ENCODE measurements around the gene SHROOM3.

The SHROOM3 gene

GRCh38 chr4:76674983-76675382, 240.0 kb downstream of the SHROOM3 start:
- DNase-seq, result no peak

- DNase-seq, result no peak
These were observed 242.7 kb downstream of the SHROOM3 start for GRCh38 chr4:76677571-76678326.

- DNase-seq, result no peak
These were observed 244.7 kb downstream of the SHROOM3 start for GRCh38 chr4:76679691-76680090.

- DNase-seq, result no peak
These were observed 245.9 kb downstream of the SHROOM3 start for GRCh38 chr4:76680952-76681351.

GRCh38 chr4:76681996-76682395, 247.0 kb downstream of the SHROOM3 start:
- no peak for DNase-seq

- no peak for DNase-seq
These were observed 248.1 kb downstream of the SHROOM3 start for GRCh38 chr4:76683144-76683543.

- no peak for DNase-seq
These were observed 252.9 kb downstream of the SHROOM3 start for GRCh38 chr4:76687746-76688448.

- DNase-seq, result no peak
These were observed 253.7 kb downstream of the SHROOM3 start for GRCh38 chr4:76688619-76689144.

- no peak for DNase-seq
These were observed 254.3 kb downstream of the SHROOM3 start for GRCh38 chr4:76689145-76689817.

GRCh38 chr4:76690011-76690905, 255.2 kb downstream of the SHROOM3 start:
- no peak for DNase-seq

- no peak for DNase-seq
These were observed 255.9 kb downstream of the SHROOM3 start for GRCh38 chr4:76690906-76691275.

GRCh38 chr4:76691807-76692582, 257.0 kb downstream of the SHROOM3 start:
- no peak for DNase-seq

- no peak for DNase-seq
These were observed 257.7 kb downstream of the SHROOM3 start for GRCh38 chr4:76692761-76693160.

GRCh38 chr4:76694056-76694455, 259.0 kb downstream of the SHROOM3 start:
- DNase-seq, result no peak

- DNase-seq, result no peak
These were observed 261.1 kb downstream of the SHROOM3 start for GRCh38 chr4:76696109-76696508.

- no peak for DNase-seq
These were observed 262.2 kb downstream of the SHROOM3 start for GRCh38 chr4:76697129-76697803.

- no peak for DNase-seq
These were observed 263.1 kb downstream of the SHROOM3 start for GRCh38 chr4:76698141-76698540.

- DNase-seq, result no peak
These were observed 264.8 kb downstream of the SHROOM3 start for GRCh38 chr4:76699751-76700310.

- no peak for DNase-seq
These were observed 267.6 kb downstream of the SHROOM3 start for GRCh38 chr4:76702440-76703122.

GRCh38 chr4:76703123-76703490, 268.1 kb downstream of the SHROOM3 start:
- DNase-seq, result no peak

Data from CD4-positive, alpha-beta T cell treated with Interleukin-17A for 1 hour (primary cell).